Natural killer cell (primary cell): ENCODE measurements around the gene SLC41A3. TPM values are rescaled to one million over a fixed set of nuclear protein-coding genes. Genes with fewer than 3 reads are reported as not detected.
A peak's percentile ranks its signal among the peaks of the same experiment; 100 is the strongest.

ENCODE experiments used
- ATAC-seq, 3 donors: fragments of 150-1000 bp in 2 of 3; fragments of 200-7000 bp in 1 of 3; cut with Tn5 transposase; 1 replicate in 1 of 3; 2 replicates in 2 of 3; pipeline ENCODE4 v1.10.0; 2021; ENCODE audit warnings: mild to moderate bottlenecking in 2 of 3, moderate library complexity in 2 of 3
- DNase-seq, 2 donors: peaks; one replicate each; pipeline versions ENCODE4 v3.0.0 to v3.0.0-alpha.2; 2013 to 2021; ENCODE audit warnings: mixed read lengths in 1 of 2
- H3K27ac ChIP-seq: one replicate; pipeline ENCODE4 v1.5.1; 2013; ENCODE audit warnings: mild to moderate bottlenecking, low read length
- H3K27me3 ChIP-seq: one replicate; pipeline ENCODE4 v1.6.1; 2013; ENCODE audit warnings: low read length; ENCODE audit not compliant: control insufficient read depth, insufficient read depth
- H3K36me3 ChIP-seq: one replicate; pipeline ENCODE4 v1.6.1; 2013; ENCODE audit warnings: low read length; ENCODE audit not compliant: control insufficient read depth, insufficient read depth
- H3K4me1 ChIP-seq: one replicate; pipeline ENCODE4 v1.6.1; 2013; ENCODE audit warnings: low read length; ENCODE audit not compliant: control insufficient read depth, insufficient read depth
- H3K4me3 ChIP-seq: one replicate; pipeline ENCODE4 v1.5.1; 2013; ENCODE audit warnings: low read length
- H3K9me3 ChIP-seq: one replicate; pipeline ENCODE4 v1.6.1; 2013; ENCODE audit warnings: low read length; ENCODE audit not compliant: control insufficient read depth, insufficient read depth
- H3K27ac Mint-ChIP-seq, 2 donors: one replicate each; pipeline ENCODE4 v1.8.0; 2022; ENCODE audit warnings: mild to moderate bottlenecking in 2 of 2, mixed read lengths in 2 of 2, moderate library complexity in 1 of 2
- H3K27me3 Mint-ChIP-seq, 2 donors: one replicate each; pipeline ENCODE4 v1.8.0; 2022; ENCODE audit warnings: low read depth in 2 of 2, mixed read lengths in 2 of 2
- H3K36me3 Mint-ChIP-seq: one replicate; pipeline ENCODE4 v1.8.0; 2022; ENCODE audit warnings: mixed read lengths
- H3K4me1 Mint-ChIP-seq, 2 donors: one replicate each; pipeline ENCODE4 v1.8.0; 2022; ENCODE audit warnings: mixed read lengths in 2 of 2
- H3K4me3 Mint-ChIP-seq: one replicate; pipeline ENCODE4 v1.8.0; 2022; ENCODE audit warnings: mild to moderate bottlenecking, moderate library complexity, mixed read lengths
- H3K9me3 Mint-ChIP-seq, 2 donors: one replicate each; pipeline ENCODE4 v1.8.0; 2022; ENCODE audit warnings: mixed read lengths in 2 of 2
- CTCF ChIP-seq: fragments of 200-600 bp; IDR thresholded peaks from one replicate; pipeline ENCODE4 v1.8.0; 2022; ENCODE audit warnings: antibody characterized with exemption
- WGBS: methylation state at CpG from one replicate; pipeline ENCODE4 v1.1.7; 2013; ENCODE audit warnings: missing lambda C conversion rate; ENCODE audit not compliant: insufficient coverage; 5-methylcytosine and 5-hydroxymethylcytosine counted together
- intact Hi-C: fragments of 100-400 bp; cut with micrococcal nuclease; formaldehyde crosslinking; loops from one replicate; pipeline ENCODE4 v1.14.2; 2022
- total RNA-seq, 4 donors: library from RNA; stranded (reverse); fragments of 120-200 nt in 1 of 4; gene quantifications; one replicate each; pipeline versions ENCODE4 v1.2.3 to v1.2.4, GENCODE V29; 2013 to 2022

The SLC41A3 gene
- total RNA-seq, 3 donors from 2014 or later (not counting 1 experiment from before 2014, with no cell fraction given), result 24.2 to 29.6 (median 27.1) TPM

GRCh38 chr3:126129398-126129891, 45.5 kb upstream of the SLC41A3 start:
- 61% methylated on average over 16 of the region's 16 CpGs for WGBS
- Mint-ChIP-seq H3K27ac (no peak overlapping the region), H3K27me3 (peaks cover 9 to 16% of the 10 kb centered on the region in 2 donors), H3K4me3 (no peak overlapping the region), H3K4me1 (no peaks in the 10 kb centered on the region), H3K36me3 (no peaks in the 10 kb centered on the region), H3K9me3 (no peaks in the 10 kb centered on the region)
- H3K4me3 ChIP-seq, result no peak overlapping the region
- intact Hi-C loops, result no loop called here
- DNase-seq (peak in 1 of 2 donors; percentile 4), ATAC-seq (no peak)
- H3K27me3 ChIP-seq, result no peaks in the 10 kb centered on the region
- H3K27ac ChIP-seq, result no peak overlapping the region
- TF ChIP-seq CTCF, result no peak
- peaks cover 3% of the 10 kb centered on the region for H3K4me1 ChIP-seq
- H3K9me3 ChIP-seq, result no peaks in the 10 kb centered on the region
- H3K36me3 ChIP-seq, result no peaks in the 10 kb centered on the region

- Mint-ChIP-seq H3K9me3 (no peaks in the 10 kb centered on the region), H3K36me3 (no peaks in the 10 kb centered on the region), H3K4me3 (no peak overlapping the region), H3K27me3 (peaks cover 6 to 12% of the 10 kb centered on the region in 2 donors), H3K27ac (no peak overlapping the region), H3K4me1 (no peaks in the 10 kb centered on the region)
- Histone ChIP-seq H3K4me3 (no peak overlapping the region), H3K9me3 (no peaks in the 10 kb centered on the region), H3K27me3 (no peaks in the 10 kb centered on the region), H3K4me1 (no peaks in the 10 kb centered on the region), H3K27ac (no peak overlapping the region), H3K36me3 (no peaks in the 10 kb centered on the region)
- DNase-seq, result peak in 1 of 2 donors; percentile 7
- WGBS, result 78% methylated on average over 13 of the region's 13 CpGs
- TF ChIP-seq CTCF, result no peak
- no peak for ATAC-seq
- intact Hi-C loops, result no loop called here
These were observed 44.8 kb upstream of the SLC41A3 start for GRCh38 chr3:126128504-126129397.

- TF ChIP-seq CTCF, result no peak
- H3K36me3 Mint-ChIP-seq, result no peaks in the 10 kb centered on the region
- peak in 1 of 2 donors; percentile 9 for DNase-seq
- peaks cover 6 to 19% of the 10 kb centered on the region in 2 donors for H3K27me3 Mint-ChIP-seq
- intact Hi-C loops, result no loop called here
- no peaks in the 10 kb centered on the region for H3K36me3 ChIP-seq
- H3K4me1 Mint-ChIP-seq, result no peaks in the 10 kb centered on the region
- no peaks in the 10 kb centered on the region for H3K27me3 ChIP-seq
- H3K27ac Mint-ChIP-seq, result no peak overlapping the region
- no peak for ATAC-seq
- no peak overlapping the region for H3K27ac ChIP-seq
- H3K9me3 Mint-ChIP-seq, result no peaks in the 10 kb centered on the region
- no peak overlapping the region for H3K4me3 Mint-ChIP-seq
- WGBS, result 79% methylated on average over 7 of the region's 7 CpGs
- no peaks in the 10 kb centered on the region for H3K4me1 ChIP-seq
- H3K9me3 ChIP-seq, result no peaks in the 10 kb centered on the region
- no peak overlapping the region for H3K4me3 ChIP-seq
These were observed 44.0 kb upstream of the SLC41A3 start for GRCh38 chr3:126127904-126128303.
